Measurements from ENCODE around the gene ISM1. TPM values are rescaled to one million over a fixed set of nuclear protein-coding genes. Genes with fewer than 3 reads are reported as not detected.

Gene ISM1
- polyA plus RNA-seq, 3 donors: not detected

- no peaks in the 10 kb centered on the region for H3K4me1 Mint-ChIP-seq
- no peak for TF ChIP-seq CTCF (IDR thresholded peaks at IDR 0.05)
- no peaks in the 10 kb centered on the region for H3K36me3 ChIP-seq (replicated peaks in 1 of 2; ENCODE audit: control insufficient read depth in 1 of 2, insufficient read depth in 2 of 2, low read length in 2 of 2)
- H3K27ac Mint-ChIP-seq: no peak overlapping the region
- H3K79me2 ChIP-seq (ENCODE audit: insufficient read depth, low read length): no peaks in the 10 kb centered on the region
- no peak overlapping the region for H3K9ac ChIP-seq (ENCODE audit: insufficient read depth, low read length, poor library complexity, severe bottlenecking)
- H3K27ac ChIP-seq (ENCODE audit: low read depth in 1 of 2, low read length in 2 of 2): no peak overlapping the region
- H3K4me1 ChIP-seq (ENCODE audit: control insufficient read depth in 1 of 2, insufficient read depth in 2 of 2, low read length in 2 of 2): no peaks in the 10 kb centered on the region
- no peak overlapping the region for H3K4me3 ChIP-seq (replicated peaks in 1 of 3; ENCODE audit: low read depth in 2 of 3, low read length in 3 of 3)
- DNase-seq: no peak
- H3K9me3 Mint-ChIP-seq: peaks cover 0 to 9% (median 0%) of the 10 kb centered on the region in 7 donors
- no peaks in the 10 kb centered on the region for H3K36me3 Mint-ChIP-seq
- no CpG with 5 or more reads among the region's 2 CpGs for WGBS (ENCODE audit: insufficient coverage)
- H3K4me2 ChIP-seq (replicated peaks; ENCODE audit: extremely low read depth, low read length, poor library complexity, severe bottlenecking): no peak overlapping the region
- peaks cover 0 to 10% (median 6%) of the 10 kb centered on the region in 3 donors for H3K27me3 Mint-ChIP-seq (ENCODE audit: low read depth in 3 of 3)
- no peaks in the 10 kb centered on the region for H4K20me1 ChIP-seq (ENCODE audit: insufficient read depth, low read length)
- no peak overlapping the region for H3K4me3 Mint-ChIP-seq
- H3K27me3 ChIP-seq (ENCODE audit: control insufficient read depth in 2 of 2, insufficient read depth in 2 of 2, low read length in 2 of 2): no peaks in the 10 kb centered on the region
- H3K9me3 ChIP-seq (replicated peaks in 1 of 2; ENCODE audit: control insufficient read depth in 1 of 2, insufficient read depth in 1 of 2, low read length in 2 of 2): no peaks in the 10 kb centered on the region
- H2AFZ ChIP-seq (ENCODE audit: insufficient read depth, low read depth, low read length, poor library complexity, severe bottlenecking): no peak overlapping the region
- intact Hi-C loops (cut with micrococcal nuclease): no loop called here
Observed at GRCh38 chr20:13268953-13269352, 47.9 kb downstream of the ISM1 start.

- Mint-ChIP-seq H3K27me3 (ENCODE audit: low read depth in 3 of 3) (peaks cover 0 to 10% (median 4%) of the 10 kb centered on the region in 3 donors), H3K4me3 (no peak overlapping the region), H3K36me3 (no peaks in the 10 kb centered on the region), H3K27ac (no peak overlapping the region), H3K4me1 (no peaks in the 10 kb centered on the region), H3K9me3 (peaks cover 0 to 9% (median 0%) of the 10 kb centered on the region in 7 donors)
- Histone ChIP-seq H3K27me3 (ENCODE audit: control insufficient read depth in 2 of 2, insufficient read depth in 2 of 2, low read length in 2 of 2) (no peaks in the 10 kb centered on the region), H3K4me3 (replicated peaks in 1 of 3; ENCODE audit: low read depth in 2 of 3, low read length in 3 of 3) (no peak overlapping the region), H3K4me2 (replicated peaks; ENCODE audit: extremely low read depth, low read length, poor library complexity, severe bottlenecking) (no peak overlapping the region), H3K9ac (ENCODE audit: insufficient read depth, low read length, poor library complexity, severe bottlenecking) (no peak overlapping the region), H2AFZ (ENCODE audit: insufficient read depth, low read depth, low read length, poor library complexity, severe bottlenecking) (no peak overlapping the region), H3K79me2 (ENCODE audit: insufficient read depth, low read length) (no peaks in the 10 kb centered on the region), H4K20me1 (ENCODE audit: insufficient read depth, low read length) (no peaks in the 10 kb centered on the region), H3K36me3 (replicated peaks in 1 of 2; ENCODE audit: control insufficient read depth in 1 of 2, insufficient read depth in 2 of 2, low read length in 2 of 2) (no peaks in the 10 kb centered on the region), H3K9me3 (replicated peaks in 1 of 2; ENCODE audit: control insufficient read depth in 1 of 2, insufficient read depth in 1 of 2, low read length in 2 of 2) (no peaks in the 10 kb centered on the region), H3K27ac (ENCODE audit: low read depth in 1 of 2, low read length in 2 of 2) (no peak overlapping the region), H3K4me1 (ENCODE audit: control insufficient read depth in 1 of 2, insufficient read depth in 2 of 2, low read length in 2 of 2) (no peaks in the 10 kb centered on the region)
- TF ChIP-seq CTCF (IDR thresholded peaks at IDR 0.05): no peak
- no CpG with 5 or more reads among the region's 1 CpG for WGBS (ENCODE audit: insufficient coverage)
- intact Hi-C loops (cut with micrococcal nuclease): no loop called here
- DNase-seq: no peak
Observed at GRCh38 chr20:13270211-13270610, 49.1 kb downstream of the ISM1 start.
